Tibial nerve (tissue), 4 donors: ENCODE measurements around the gene ZNF135. TPM values are rescaled to one million over a fixed set of nuclear protein-coding genes. Genes with fewer than 3 reads are reported as not detected.

Experiments
- DNase-seq, 2 donors: peaks; one replicate each; pipeline ENCODE4 v3.0.0-alpha.2; 2019; ENCODE audit warnings: low spot score in 2 of 2
- H3K27ac ChIP-seq, 4 donors: fragments of 200-600 bp; sonication (generic) in 3 of 4; one replicate each; pipeline ENCODE4 v1.5.1; 2017 to 2019; ENCODE audit warnings: mild to moderate bottlenecking in 1 of 4
- H3K27me3 ChIP-seq, 2 donors: fragments of 200-600 bp; sonication (generic) in 1 of 2; one replicate each; pipeline versions ENCODE4 v1.5.1 to v1.6.0; 2017 to 2019
- H3K36me3 ChIP-seq, 3 donors: fragments of 200-600 bp; sonication (generic); one replicate each; pipeline ENCODE4 v1.5.1; 2018 to 2019
- H3K4me1 ChIP-seq, 4 donors: fragments of 200-600 bp; sonication (generic) in 3 of 4; one replicate each; pipeline ENCODE4 v1.5.1; 2017 to 2019
- H3K4me3 ChIP-seq, 4 donors: fragments of 200-600 bp; sonication (generic) in 3 of 4; one replicate each; pipeline ENCODE4 v1.5.1; 2017 to 2019; ENCODE audit warnings: mild to moderate bottlenecking in 1 of 4, moderate library complexity in 1 of 4
- H3K9me3 ChIP-seq, 4 donors: fragments of 200-600 bp; sonication (generic) in 3 of 4; one replicate each; pipeline ENCODE4 v1.5.1; 2017 to 2019
- EP300 ChIP-seq, 2 donors: sonication (generic); formaldehyde crosslinking; IDR thresholded peaks; one replicate each; pipeline ENCODE4 v1.6.1; 2017; ENCODE audit warnings: antibody characterized with exemption in 2 of 2, mild to moderate bottlenecking in 1 of 2
- POLR2A ChIP-seq, 2 donors: fragments of 450-650 bp; IDR thresholded peaks; one replicate each; pipeline ENCODE4 v1.6.1; 2017; ENCODE audit warnings: antibody characterized with exemption in 2 of 2, mild to moderate bottlenecking in 2 of 2, moderate library complexity in 2 of 2
- WGBS, 2 donors: methylation state at CpG; one replicate each; pipeline ENCODE4 v1.1.5; 2018; 5-methylcytosine and 5-hydroxymethylcytosine counted together
- total RNA-seq, 4 donors: library from RNA; depleted of rRNA; stranded (reverse); fragments of >200 nt; gene quantifications; one replicate each; pipeline ENCODE4 v1.1.0, GENCODE V29; 2016
- TF ChIP-seq, protein P1 (sequence below), 5 experiments: fragments of 200-600 bp in 3 of 5; fragments of 450-650 bp in 2 of 5; sonication (generic) in 3 of 5; IDR thresholded peaks; one replicate each; pipeline ENCODE4 v1.5.1; 2016 to 2019; ENCODE audit warnings: antibody characterized with exemption in 5 of 5, mild to moderate bottlenecking in 3 of 5, moderate library complexity in 2 of 5

Gene ZNF135
- total RNA-seq, 4 donors from 2014 or later = 6.7 to 11.1 (median 9.5) TPM

- H3K4me1 ChIP-seq = no peaks in the 10 kb centered on the region
- H3K36me3 ChIP-seq = no peaks in the 10 kb centered on the region
- peaks cover 0 to 100% (median 10%) of the 10 kb centered on the region in 4 donors for H3K9me3 ChIP-seq
- TF ChIP-seq POLR2A (IDR thresholded peaks at IDR 0.05) = no peak
- TF ChIP-seq, protein P1, sequence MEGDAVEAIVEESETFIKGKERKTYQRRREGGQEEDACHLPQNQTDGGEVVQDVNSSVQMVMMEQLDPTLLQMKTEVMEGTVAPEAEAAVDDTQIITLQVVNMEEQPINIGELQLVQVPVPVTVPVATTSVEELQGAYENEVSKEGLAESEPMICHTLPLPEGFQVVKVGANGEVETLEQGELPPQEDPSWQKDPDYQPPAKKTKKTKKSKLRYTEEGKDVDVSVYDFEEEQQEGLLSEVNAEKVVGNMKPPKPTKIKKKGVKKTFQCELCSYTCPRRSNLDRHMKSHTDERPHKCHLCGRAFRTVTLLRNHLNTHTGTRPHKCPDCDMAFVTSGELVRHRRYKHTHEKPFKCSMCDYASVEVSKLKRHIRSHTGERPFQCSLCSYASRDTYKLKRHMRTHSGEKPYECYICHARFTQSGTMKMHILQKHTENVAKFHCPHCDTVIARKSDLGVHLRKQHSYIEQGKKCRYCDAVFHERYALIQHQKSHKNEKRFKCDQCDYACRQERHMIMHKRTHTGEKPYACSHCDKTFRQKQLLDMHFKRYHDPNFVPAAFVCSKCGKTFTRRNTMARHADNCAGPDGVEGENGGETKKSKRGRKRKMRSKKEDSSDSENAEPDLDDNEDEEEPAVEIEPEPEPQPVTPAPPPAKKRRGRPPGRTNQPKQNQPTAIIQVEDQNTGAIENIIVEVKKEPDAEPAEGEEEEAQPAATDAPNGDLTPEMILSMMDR (IDR thresholded peaks at IDR 0.05) = no peak
- no peak for TF ChIP-seq EP300 (IDR thresholded peaks at IDR 0.05)
- no peaks in the 10 kb centered on the region for H3K27me3 ChIP-seq
- H3K4me3 ChIP-seq = no peak overlapping the region
- 94 to 95% methylated on average over 24 to 26 of the region's 26 CpGs for WGBS, 2 donors
- no peak for DNase-seq
- no peak overlapping the region for H3K27ac ChIP-seq
These were observed 14.2 kb upstream of the ZNF135 start for GRCh38 chr19:58044886-58045285.

GRCh38 chr19:58045411-58046050 lies 13.6 kb upstream of the ZNF135 start:
- TF ChIP-seq EP300 (IDR thresholded peaks at IDR 0.05) (no peak), POLR2A (IDR thresholded peaks at IDR 0.05) (no peak)
- TF ChIP-seq, protein P1 (IDR thresholded peaks at IDR 0.05) = no peak
- 91 to 96% methylated on average over 19 to 23 of the region's 24 CpGs for WGBS, 2 donors
- no peaks in the 10 kb centered on the region for H3K4me1 ChIP-seq
- DNase-seq = no peak
- no peak overlapping the region for H3K4me3 ChIP-seq
- H3K36me3 ChIP-seq = no peaks in the 10 kb centered on the region
- H3K27me3 ChIP-seq = no peaks in the 10 kb centered on the region
- peaks cover 0 to 100% (median 13%) of the 10 kb centered on the region in 4 donors for H3K9me3 ChIP-seq
- no peak overlapping the region for H3K27ac ChIP-seq

GRCh38 chr19:58046856-58047255 lies 12.2 kb upstream of the ZNF135 start:
- H3K4me1 ChIP-seq = no peaks in the 10 kb centered on the region
- H3K9me3 ChIP-seq = peaks cover 0 to 100% (median 13%) of the 10 kb centered on the region in 4 donors
- no peaks in the 10 kb centered on the region for H3K27me3 ChIP-seq
- 72 to 86% methylated on average over 4 to 5 of the region's 7 CpGs for whole genome bisulfite sequencing, 2 donors
- no peak overlapping the region for H3K27ac ChIP-seq
- TF ChIP-seq, protein P1 (IDR thresholded peaks at IDR 0.05) = no peak
- TF ChIP-seq POLR2A (IDR thresholded peaks at IDR 0.05) (no peak), EP300 (IDR thresholded peaks at IDR 0.05) (no peak)
- no peak for DNase-seq
- H3K36me3 ChIP-seq = no peaks in the 10 kb centered on the region
- no peak overlapping the region for H3K4me3 ChIP-seq

GRCh38 chr19:58047672-58048071 lies 11.4 kb upstream of the ZNF135 start:
- Histone ChIP-seq H3K27ac (no peak overlapping the region), H3K4me1 (no peaks in the 10 kb centered on the region), H3K27me3 (no peaks in the 10 kb centered on the region), H3K9me3 (peaks cover 0 to 100% (median 11%) of the 10 kb centered on the region in 4 donors), H3K36me3 (no peaks in the 10 kb centered on the region), H3K4me3 (no peak overlapping the region)
- no peak for TF ChIP-seq EP300 (IDR thresholded peaks at IDR 0.05)
- TF ChIP-seq, protein P1 (IDR thresholded peaks at IDR 0.05) = no peak
- TF ChIP-seq POLR2A (IDR thresholded peaks at IDR 0.05) = no peak
- WGBS, 2 donors = 88 to 96% methylated on average over 7 to 12 of the region's 12 CpGs
- DNase-seq = no peak

- DNase-seq = no peak
These were observed 6.8 kb upstream of the ZNF135 start for GRCh38 chr19:58052256-58052655.

More at GRCh38 chr19:58052256-58052655, 6.8 kb upstream of the ZNF135 start:
- no peak for TF ChIP-seq POLR2A (IDR thresholded peaks at IDR 0.05)
- TF ChIP-seq EP300 (IDR thresholded peaks at IDR 0.05) = no peak
- TF ChIP-seq, protein P1 (IDR thresholded peaks at IDR 0.05) = no peak
- H3K27me3 ChIP-seq = no peaks in the 10 kb centered on the region
- no peaks in the 10 kb centered on the region for H3K36me3 ChIP-seq
- peaks cover 0 to 80% (median 9%) of the 10 kb centered on the region in 4 donors for H3K9me3 ChIP-seq
- H3K27ac ChIP-seq = no peak overlapping the region
- H3K4me1 ChIP-seq = no peaks in the 10 kb centered on the region
- WGBS, 2 donors = 97 to 98% methylated on average over 11 to 16 of the region's 16 CpGs
- H3K4me3 ChIP-seq = no peak overlapping the region
